Stimulated activated naive B cell treated with anti-CD40 and anti-IgM and Interleukin-4, amounts not matched to agents 10 μg/mL and 1 μg/mL and 100 μg/mL, for 72 hours (primary cell): ENCODE data around the gene TBC1D1.

Experiments used
- ATAC-seq, 2 donors: fragments of 150-1000 bp; cut with Tn5 transposase; replicated peaks; 2 replicates each; pipeline ENCODE4 v1.10.0; 2021; ENCODE audit warnings: moderate library complexity in 1 of 2
- DNase-seq: peaks from one replicate; pipeline ENCODE4 v3.0.0; 2021
- H3K27ac Mint-ChIP-seq: one replicate; pipeline ENCODE4 v1.8.0; 2022; ENCODE audit warnings: mild to moderate bottlenecking, mixed read lengths
- H3K27me3 Mint-ChIP-seq, 2 donors: one replicate each; pipeline ENCODE4 v1.8.0; 2022; ENCODE audit warnings: mixed read lengths in 2 of 2
- H3K36me3 Mint-ChIP-seq, 2 donors: one replicate each; pipeline ENCODE4 v1.8.0; 2022; ENCODE audit warnings: mixed read lengths in 2 of 2, mild to moderate bottlenecking in 1 of 2
- H3K4me1 Mint-ChIP-seq, 2 donors: one replicate each; pipeline ENCODE4 v1.8.0; 2022; ENCODE audit warnings: mixed read lengths in 2 of 2, mild to moderate bottlenecking in 1 of 2
- H3K4me3 Mint-ChIP-seq, 2 donors: one replicate each; pipeline ENCODE4 v1.8.0; 2022; ENCODE audit warnings: mild to moderate bottlenecking in 2 of 2, mixed read lengths in 2 of 2, moderate library complexity in 1 of 2
- H3K9me3 Mint-ChIP-seq, 2 donors: one replicate each; pipeline ENCODE4 v1.8.0; 2022; ENCODE audit warnings: mixed read lengths in 2 of 2, mild to moderate bottlenecking in 1 of 2

Gene TBC1D1

GRCh38 chr4:38004062-38004461 is 113.2 kb downstream of the TBC1D1 start:
- ATAC-seq (no peak), DNase-seq (no peak)
- no peak overlapping the region for H3K27ac Mint-ChIP-seq
- H3K9me3 Mint-ChIP-seq, result no peaks in the 10 kb centered on the region
- no peak overlapping the region for H3K4me3 Mint-ChIP-seq
- H3K27me3 Mint-ChIP-seq, result no peaks in the 10 kb centered on the region
- H3K4me1 Mint-ChIP-seq, result peaks cover 42 to 73% of the 10 kb centered on the region in 2 donors
- H3K36me3 Mint-ChIP-seq, result peaks cover 8 to 21% of the 10 kb centered on the region in 2 donors

- H3K36me3 Mint-ChIP-seq, result peaks cover 7 to 17% of the 10 kb centered on the region in 2 donors
- no peak for ATAC-seq
- H3K27me3 Mint-ChIP-seq, result no peaks in the 10 kb centered on the region
- H3K4me3 Mint-ChIP-seq, result no peak overlapping the region
- no peak for DNase-seq
- no peaks in the 10 kb centered on the region for H3K9me3 Mint-ChIP-seq
- H3K27ac Mint-ChIP-seq, result no peak overlapping the region
- peaks cover 39 to 77% of the 10 kb centered on the region in 2 donors for H3K4me1 Mint-ChIP-seq
These were observed 114.0 kb downstream of the TBC1D1 start for GRCh38 chr4:38004887-38005286.

GRCh38 chr4:38005637-38006036 is 114.8 kb downstream of the TBC1D1 start:
- no peak for DNase-seq
- ATAC-seq, result no peak
- Mint-ChIP-seq H3K27ac (peak overlapping the region; percentile 14), H3K4me1 (peaks cover 44 to 84% of the 10 kb centered on the region in 2 donors), H3K36me3 (peaks cover 7 to 17% of the 10 kb centered on the region in 2 donors), H3K4me3 (no peak overlapping the region), H3K27me3 (no peaks in the 10 kb centered on the region), H3K9me3 (no peaks in the 10 kb centered on the region)

- no peak for DNase-seq
- Mint-ChIP-seq H3K4me1 (peaks cover 45 to 88% of the 10 kb centered on the region in 2 donors), H3K9me3 (no peaks in the 10 kb centered on the region), H3K4me3 (no peak overlapping the region), H3K36me3 (peaks cover 4 to 13% of the 10 kb centered on the region in 2 donors), H3K27me3 (no peaks in the 10 kb centered on the region), H3K27ac (no peak overlapping the region)
- ATAC-seq, result no peak
These were observed 116.8 kb downstream of the TBC1D1 start for GRCh38 chr4:38007645-38008044.

- Mint-ChIP-seq H3K27ac (no peak overlapping the region), H3K27me3 (no peaks in the 10 kb centered on the region), H3K4me1 (peaks cover 41 to 79% of the 10 kb centered on the region in 2 donors)
These were observed 117.7 kb downstream of the TBC1D1 start for GRCh38 chr4:38008571-38009021.

GRCh38 chr4:38009421-38009820 is 118.5 kb downstream of the TBC1D1 start:
- Mint-ChIP-seq H3K4me3 (no peak overlapping the region), H3K36me3 (peaks cover 3 to 9% of the 10 kb centered on the region in 2 donors), H3K27me3 (no peaks in the 10 kb centered on the region), H3K9me3 (no peaks in the 10 kb centered on the region), H3K27ac (no peak overlapping the region), H3K4me1 (peaks cover 40 to 72% of the 10 kb centered on the region in 2 donors)
- DNase-seq (no peak), ATAC-seq (no peak)

More at GRCh38 chr4:38008571-38009021, 117.7 kb downstream of the TBC1D1 start:
- peaks cover 0 to 9% of the 10 kb centered on the region in 2 donors for H3K36me3 Mint-ChIP-seq
- no peak for DNase-seq
- no peak overlapping the region for H3K4me3 Mint-ChIP-seq
- peak; percentile 73 to 78 for ATAC-seq
- H3K9me3 Mint-ChIP-seq, result no peaks in the 10 kb centered on the region

GRCh38 chr4:38009949-38010348 is 119.1 kb downstream of the TBC1D1 start:
- Mint-ChIP-seq H3K9me3 (no peaks in the 10 kb centered on the region), H3K27ac (no peak overlapping the region), H3K36me3 (peaks cover 7 to 12% of the 10 kb centered on the region in 2 donors), H3K4me1 (peaks cover 35 to 67% of the 10 kb centered on the region in 2 donors), H3K27me3 (no peaks in the 10 kb centered on the region), H3K4me3 (no peak overlapping the region)
- DNase-seq (no peak), ATAC-seq (no peak)

GRCh38 chr4:38011511-38012162 is 120.8 kb downstream of the TBC1D1 start:
- peaks cover 13 to 19% of the 10 kb centered on the region in 2 donors for H3K36me3 Mint-ChIP-seq
- no peak overlapping the region for H3K4me3 Mint-ChIP-seq
- H3K4me1 Mint-ChIP-seq, result peaks cover 25 to 55% of the 10 kb centered on the region in 2 donors
- ATAC-seq, result no peak
- H3K27ac Mint-ChIP-seq, result peak overlapping the region; percentile 25
- H3K9me3 Mint-ChIP-seq, result no peaks in the 10 kb centered on the region
- H3K27me3 Mint-ChIP-seq, result no peaks in the 10 kb centered on the region
- DNase-seq, result no peak

GRCh38 chr4:38013461-38014366 is 122.8 kb downstream of the TBC1D1 start:
- DNase-seq (no peak), ATAC-seq (no peak)
- no peak overlapping the region for H3K4me3 Mint-ChIP-seq
- no peak overlapping the region for H3K27ac Mint-ChIP-seq
- no peaks in the 10 kb centered on the region for H3K27me3 Mint-ChIP-seq
- H3K36me3 Mint-ChIP-seq, result peaks cover 13 to 24% of the 10 kb centered on the region in 2 donors
- H3K9me3 Mint-ChIP-seq, result no peaks in the 10 kb centered on the region
- peaks cover 13 to 35% of the 10 kb centered on the region in 2 donors for H3K4me1 Mint-ChIP-seq

- H3K36me3 Mint-ChIP-seq, result peaks cover 13 to 24% of the 10 kb centered on the region in 2 donors
- ATAC-seq (no peak), DNase-seq (no peak)
- H3K4me3 Mint-ChIP-seq, result no peak overlapping the region
- peaks cover 13 to 27% of the 10 kb centered on the region in 2 donors for H3K4me1 Mint-ChIP-seq
- H3K27me3 Mint-ChIP-seq, result no peaks in the 10 kb centered on the region
- no peak overlapping the region for H3K27ac Mint-ChIP-seq
- no peaks in the 10 kb centered on the region for H3K9me3 Mint-ChIP-seq
These were observed 123.6 kb downstream of the TBC1D1 start for GRCh38 chr4:38014421-38014852.

GRCh38 chr4:38015886-38016515 is 125.1 kb downstream of the TBC1D1 start:
- Mint-ChIP-seq H3K4me3 (no peak overlapping the region), H3K36me3 (peaks cover 20 to 31% of the 10 kb centered on the region in 2 donors), H3K4me1 (peaks cover 9 to 14% of the 10 kb centered on the region in 2 donors), H3K27ac (no peak overlapping the region), H3K27me3 (no peaks in the 10 kb centered on the region), H3K9me3 (peaks cover 2% of the 10 kb centered on the region in 2 donors)
- ATAC-seq (no peak), DNase-seq (no peak)

- H3K4me3 Mint-ChIP-seq, result no peak overlapping the region
- H3K36me3 Mint-ChIP-seq, result peaks cover 26 to 38% of the 10 kb centered on the region in 2 donors
These were observed 125.8 kb downstream of the TBC1D1 start for GRCh38 chr4:38016698-38017097.

GRCh38 chr4:38017609-38018008 is 126.7 kb downstream of the TBC1D1 start:
- peaks cover 2 to 3% of the 10 kb centered on the region in 2 donors for H3K9me3 Mint-ChIP-seq
- H3K4me3 Mint-ChIP-seq, result no peak overlapping the region
- H3K27ac Mint-ChIP-seq, result no peak overlapping the region
- H3K4me1 Mint-ChIP-seq, result peaks cover 12 to 15% of the 10 kb centered on the region in 2 donors
- DNase-seq, result no peak
- H3K27me3 Mint-ChIP-seq, result no peaks in the 10 kb centered on the region
- peaks cover 35 to 47% of the 10 kb centered on the region in 2 donors for H3K36me3 Mint-ChIP-seq
- no peak for ATAC-seq

More at GRCh38 chr4:38016698-38017097, 125.8 kb downstream of the TBC1D1 start:
- Mint-ChIP-seq H3K9me3 (peaks cover 2 to 3% of the 10 kb centered on the region in 2 donors), H3K4me1 (peaks cover 8 to 15% of the 10 kb centered on the region in 2 donors), H3K27me3 (no peaks in the 10 kb centered on the region), H3K27ac (no peak overlapping the region)
- DNase-seq (no peak), ATAC-seq (no peak)

- Mint-ChIP-seq H3K36me3 (peaks cover 30 to 52% of the 10 kb centered on the region in 2 donors), H3K27me3 (no peaks in the 10 kb centered on the region), H3K27ac (no peak overlapping the region), H3K9me3 (peaks cover 2 to 3% of the 10 kb centered on the region in 2 donors), H3K4me1 (peaks cover 12 to 15% of the 10 kb centered on the region in 2 donors), H3K4me3 (no peak overlapping the region)
- DNase-seq, result no peak
- ATAC-seq, result no peak
These were observed 129.5 kb downstream of the TBC1D1 start for GRCh38 chr4:38020386-38020785.
